ACC112 (cell line): ENCODE data around the gene MAML3.

Experiments used
- H2AFZ ChIP-seq: fragments of 200-600 bp; sonication (generic); one replicate; pipeline ENCODE4 v1.6.0; 2017; ENCODE audit warnings: antibody characterized with exemption, low read length; ENCODE audit not compliant: unreplicated experiment
- H3K27ac ChIP-seq: fragments of 200-600 bp; sonication (generic); 2 replicates; pipeline ENCODE4 v1.5.1; 2014; ENCODE audit warnings: low read depth, mild to moderate bottlenecking, antibody characterized with exemption, low read length, moderate library complexity
- H3K27me3 ChIP-seq: fragments of 200-600 bp; sonication (generic); 2 replicates; pipeline ENCODE4 v1.6.1; 2014; ENCODE audit warnings: mild to moderate bottlenecking, antibody characterized with exemption, low read length, moderate library complexity, mixed read lengths; ENCODE audit not compliant: insufficient read depth
- H3K36me3 ChIP-seq: fragments of 200-600 bp; sonication (generic); 2 replicates; pipeline ENCODE4 v1.6.1; 2016; ENCODE audit warnings: mild to moderate bottlenecking, antibody characterized with exemption, low read length, moderate library complexity, mixed read lengths; ENCODE audit not compliant: insufficient read depth
- H3K4me1 ChIP-seq: fragments of 200-600 bp; sonication (generic); one replicate; pipeline ENCODE4 v1.6.1; 2016; ENCODE audit warnings: low read length, mixed read lengths; ENCODE audit not compliant: insufficient read depth, unreplicated experiment, control insufficient read depth
- H3K4me3 ChIP-seq: fragments of 200-600 bp; sonication (generic); 2 replicates; pipeline ENCODE4 v1.5.1; 2014; ENCODE audit warnings: mild to moderate bottlenecking, low read depth, low read length
- H3K79me2 ChIP-seq: fragments of 200-600 bp; sonication (generic); one replicate; pipeline ENCODE4 v1.6.0; 2016; ENCODE audit warnings: low read length; ENCODE audit not compliant: control insufficient read depth, unreplicated experiment, insufficient read depth

The MAML3 gene

GRCh38 chr4:139815778-139816601, 338.0 kb downstream of the MAML3 start:
- H3K36me3 ChIP-seq = no peaks in the 10 kb centered on the region
- peak overlapping the region; percentile 19 for H2AFZ ChIP-seq
- H3K4me3 ChIP-seq = peak overlapping the region; percentile 69
- H3K4me1 ChIP-seq = peaks cover 7% of the 10 kb centered on the region
- no peaks in the 10 kb centered on the region for H3K79me2 ChIP-seq
- no peak overlapping the region for H3K27ac ChIP-seq
- no peaks in the 10 kb centered on the region for H3K27me3 ChIP-seq

GRCh38 chr4:139814323-139815015, 339.5 kb downstream of the MAML3 start:
- no peak overlapping the region for H3K27ac ChIP-seq

GRCh38 chr4:139813881-139814280, 340.1 kb downstream of the MAML3 start:
- H3K4me1 ChIP-seq = peaks cover 7% of the 10 kb centered on the region
- no peaks in the 10 kb centered on the region for H3K27me3 ChIP-seq
- H3K36me3 ChIP-seq = no peaks in the 10 kb centered on the region
- no peak overlapping the region for H2AFZ ChIP-seq
- H3K4me3 ChIP-seq = no peak overlapping the region
- no peaks in the 10 kb centered on the region for H3K79me2 ChIP-seq
- H3K27ac ChIP-seq = no peak overlapping the region

More at GRCh38 chr4:139814323-139815015, 339.5 kb downstream of the MAML3 start:
- Histone ChIP-seq H3K79me2 (no peaks in the 10 kb centered on the region), H3K36me3 (no peaks in the 10 kb centered on the region), H2AFZ (no peak overlapping the region), H3K4me1 (peaks cover 7% of the 10 kb centered on the region), H3K4me3 (no peak overlapping the region), H3K27me3 (no peaks in the 10 kb centered on the region)

GRCh38 chr4:139810710-139811109, 343.3 kb downstream of the MAML3 start:
- H3K4me3 ChIP-seq = no peak overlapping the region
- no peaks in the 10 kb centered on the region for H3K79me2 ChIP-seq
- no peaks in the 10 kb centered on the region for H3K27me3 ChIP-seq
- no peak overlapping the region for H3K27ac ChIP-seq
- peaks cover 7% of the 10 kb centered on the region for H3K4me1 ChIP-seq
- no peaks in the 10 kb centered on the region for H3K36me3 ChIP-seq
- no peak overlapping the region for H2AFZ ChIP-seq

- H3K27me3 ChIP-seq = no peaks in the 10 kb centered on the region
These were observed 344.2 kb downstream of the MAML3 start for GRCh38 chr4:139809757-139810140.

DNA sequence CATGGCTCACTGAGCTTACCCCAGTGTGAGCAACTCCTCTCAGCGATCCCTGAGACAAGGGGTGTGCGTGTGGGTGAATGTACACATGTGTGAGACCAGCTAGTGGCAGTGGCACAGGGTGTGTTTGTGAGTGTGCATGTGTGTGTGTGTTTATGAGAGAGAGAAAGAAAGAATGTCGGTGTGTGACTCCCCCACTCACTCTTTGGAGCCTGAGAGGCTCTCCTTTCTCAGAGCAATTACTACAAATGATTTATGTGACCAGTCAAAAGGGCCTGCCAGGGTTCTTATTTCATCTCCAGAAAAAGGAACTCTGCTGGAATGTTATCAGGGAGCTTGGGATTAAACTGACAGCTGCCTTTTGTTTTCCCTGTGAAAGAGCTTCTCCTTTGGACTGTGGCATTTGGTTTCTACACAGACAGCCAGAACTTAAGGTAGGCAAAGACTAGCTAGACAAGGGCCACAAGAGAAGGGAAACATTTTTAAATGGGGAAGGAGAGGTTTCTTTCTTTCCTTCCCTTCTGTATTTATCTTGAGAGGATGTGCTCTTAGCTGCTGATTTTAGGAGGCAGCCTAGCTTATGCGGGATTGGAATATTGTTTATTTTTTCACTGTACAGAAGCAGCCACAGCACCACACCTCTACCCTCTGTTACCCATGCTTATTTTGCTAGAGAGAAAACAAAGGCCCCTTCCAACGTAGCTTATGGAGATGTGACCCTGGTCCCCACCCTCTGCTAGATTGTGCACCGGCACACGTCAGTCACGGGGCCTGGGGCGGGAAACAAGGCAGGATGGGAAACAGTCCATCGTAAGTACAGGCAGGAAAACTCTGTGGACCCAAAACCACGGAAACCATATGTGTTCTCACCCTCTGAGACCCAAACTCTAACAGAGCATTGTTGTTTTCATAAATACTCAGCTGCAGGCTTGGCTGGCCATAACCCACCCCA, 344.9 kb downstream of the MAML3 start:
- no peaks in the 10 kb centered on the region for H3K27me3 ChIP-seq
- no peak overlapping the region for H3K27ac ChIP-seq
- no peaks in the 10 kb centered on the region for H3K4me1 ChIP-seq
- H3K4me3 ChIP-seq = no peak overlapping the region
- H3K36me3 ChIP-seq = no peaks in the 10 kb centered on the region
- no peaks in the 10 kb centered on the region for H3K79me2 ChIP-seq
- H2AFZ ChIP-seq = no peak overlapping the region

More at GRCh38 chr4:139809757-139810140, 344.2 kb downstream of the MAML3 start:
- Histone ChIP-seq H3K27ac (no peak overlapping the region), H3K4me3 (no peak overlapping the region), H3K79me2 (no peaks in the 10 kb centered on the region), H2AFZ (no peak overlapping the region), H3K36me3 (no peaks in the 10 kb centered on the region), H3K4me1 (no peaks in the 10 kb centered on the region)

GRCh38 chr4:139808381-139808807, 345.6 kb downstream of the MAML3 start:
- no peak overlapping the region for H3K4me3 ChIP-seq
- no peaks in the 10 kb centered on the region for H3K4me1 ChIP-seq
- no peaks in the 10 kb centered on the region for H3K36me3 ChIP-seq
- no peaks in the 10 kb centered on the region for H3K79me2 ChIP-seq
- H3K27ac ChIP-seq = no peak overlapping the region
- no peaks in the 10 kb centered on the region for H3K27me3 ChIP-seq
- H2AFZ ChIP-seq = no peak overlapping the region

GRCh38 chr4:139807483-139807882, 346.5 kb downstream of the MAML3 start:
- Histone ChIP-seq H3K27me3 (no peaks in the 10 kb centered on the region), H3K79me2 (no peaks in the 10 kb centered on the region), H3K4me3 (no peak overlapping the region), H2AFZ (no peak overlapping the region), H3K27ac (no peak overlapping the region), H3K4me1 (no peaks in the 10 kb centered on the region), H3K36me3 (no peaks in the 10 kb centered on the region)

- Histone ChIP-seq H3K79me2 (no peaks in the 10 kb centered on the region), H3K27ac (no peak overlapping the region), H3K27me3 (no peaks in the 10 kb centered on the region), H3K4me3 (no peak overlapping the region), H3K4me1 (no peaks in the 10 kb centered on the region), H2AFZ (no peak overlapping the region), H3K36me3 (no peaks in the 10 kb centered on the region)
These were observed 347.1 kb downstream of the MAML3 start for GRCh38 chr4:139806929-139807328.

GRCh38 chr4:139802931-139803330, 351.1 kb downstream of the MAML3 start:
- Histone ChIP-seq H3K27ac (no peak overlapping the region), H3K4me3 (no peak overlapping the region), H2AFZ (no peak overlapping the region), H3K27me3 (no peaks in the 10 kb centered on the region), H3K4me1 (no peaks in the 10 kb centered on the region), H3K36me3 (no peaks in the 10 kb centered on the region), H3K79me2 (no peaks in the 10 kb centered on the region)
